ENCODE results near the gene MARK3.
"Not testable (repeated sequence)": the region's sequence is repeated elsewhere in the genome, so short reads cannot be mapped to it uniquely, and the experiment has no call there.

MARK3 gene

GRCh38 chr14:103385152-103385928, at the start of gene MARK3:
TSS of gene MARK3 (plus strand) at chr14:103385415. CDS start at chr14:103386030, 615 bp downstream.
- peak; percentile 93 to 96 for DNase-seq

- no peak for DNase-seq
Measured at GRCh38 chr14:103336191-103336590, 49.0 kb upstream of the MARK3 start.

- no peak for DNase-seq
Measured at GRCh38 chr14:103337794-103338193, 47.4 kb upstream of the MARK3 start.

GRCh38 chr14:103339561-103339960, 45.7 kb upstream of the MARK3 start:
- DNase-seq = no peak

- no peak for DNase-seq
Measured at GRCh38 chr14:103340480-103341212, 44.6 kb upstream of the MARK3 start.

GRCh38 chr14:103341250-103342129, 43.7 kb upstream of the MARK3 start:
- no peak for DNase-seq

GRCh38 chr14:103343164-103343879, 41.9 kb upstream of the MARK3 start:
- DNase-seq = no peak

GRCh38 chr14:103343905-103344797, 41.1 kb upstream of the MARK3 start:
- DNase-seq = no peak

GRCh38 chr14:103346286-103346685, 38.9 kb upstream of the MARK3 start:
- no peak for DNase-seq

GRCh38 chr14:103347091-103347815, 38.0 kb upstream of the MARK3 start:
- DNase-seq = no peak

GRCh38 chr14:103348154-103348553, 37.1 kb upstream of the MARK3 start:
- no peak for DNase-seq

GRCh38 chr14:103349982-103350381, 35.2 kb upstream of the MARK3 start:
- DNase-seq = no peak

GRCh38 chr14:103353362-103353761, 31.9 kb upstream of the MARK3 start:
- no peak for DNase-seq

- no peak for DNase-seq
Measured at GRCh38 chr14:103354141-103354540, 31.1 kb upstream of the MARK3 start.

- DNase-seq = no peak
Measured at GRCh38 chr14:103356024-103356682, 29.1 kb upstream of the MARK3 start.

- not testable (repeated sequence) for DNase-seq
Measured at GRCh38 chr14:103357552-103357951, 27.7 kb upstream of the MARK3 start.

GRCh38 chr14:103360548-103360947, 24.7 kb upstream of the MARK3 start:
- DNase-seq = no peak

- DNase-seq = no peak
Measured at GRCh38 chr14:103361867-103362266, 23.3 kb upstream of the MARK3 start.

- DNase-seq = no peak
Measured at GRCh38 chr14:103362780-103363179, 22.4 kb upstream of the MARK3 start.

- no peak for DNase-seq
Measured at GRCh38 chr14:103366741-103367140, 18.5 kb upstream of the MARK3 start.

All from activated CD4-positive, alpha-beta T cell treated with anti-CD3 and anti-CD28 coated beads for 4 hours (primary cell).